Stimulated activated CD8-positive, alpha-beta memory T cell treated with anti-CD3 and anti-CD28 coated beads, Interleukin-7, amount 100 ng/mL, for 4 hours (primary cell): ENCODE results near the gene N4BP3.
"Not testable (repeated sequence)": the region's sequence is repeated elsewhere in the genome, so short reads cannot be mapped to it uniquely, and the experiment has no call there.

ENCODE experiments used
- DNase-seq, 2 donors: peaks; one replicate each; pipeline ENCODE4 v3.0.0-alpha.2; 2020; ENCODE audit warnings: low read depth in 2 of 2

The N4BP3 gene, protein sequence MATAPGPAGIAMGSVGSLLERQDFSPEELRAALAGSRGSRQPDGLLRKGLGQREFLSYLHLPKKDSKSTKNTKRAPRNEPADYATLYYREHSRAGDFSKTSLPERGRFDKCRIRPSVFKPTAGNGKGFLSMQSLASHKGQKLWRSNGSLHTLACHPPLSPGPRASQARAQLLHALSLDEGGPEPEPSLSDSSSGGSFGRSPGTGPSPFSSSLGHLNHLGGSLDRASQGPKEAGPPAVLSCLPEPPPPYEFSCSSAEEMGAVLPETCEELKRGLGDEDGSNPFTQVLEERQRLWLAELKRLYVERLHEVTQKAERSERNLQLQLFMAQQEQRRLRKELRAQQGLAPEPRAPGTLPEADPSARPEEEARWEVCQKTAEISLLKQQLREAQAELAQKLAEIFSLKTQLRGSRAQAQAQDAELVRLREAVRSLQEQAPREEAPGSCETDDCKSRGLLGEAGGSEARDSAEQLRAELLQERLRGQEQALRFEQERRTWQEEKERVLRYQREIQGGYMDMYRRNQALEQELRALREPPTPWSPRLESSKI

DNA sequence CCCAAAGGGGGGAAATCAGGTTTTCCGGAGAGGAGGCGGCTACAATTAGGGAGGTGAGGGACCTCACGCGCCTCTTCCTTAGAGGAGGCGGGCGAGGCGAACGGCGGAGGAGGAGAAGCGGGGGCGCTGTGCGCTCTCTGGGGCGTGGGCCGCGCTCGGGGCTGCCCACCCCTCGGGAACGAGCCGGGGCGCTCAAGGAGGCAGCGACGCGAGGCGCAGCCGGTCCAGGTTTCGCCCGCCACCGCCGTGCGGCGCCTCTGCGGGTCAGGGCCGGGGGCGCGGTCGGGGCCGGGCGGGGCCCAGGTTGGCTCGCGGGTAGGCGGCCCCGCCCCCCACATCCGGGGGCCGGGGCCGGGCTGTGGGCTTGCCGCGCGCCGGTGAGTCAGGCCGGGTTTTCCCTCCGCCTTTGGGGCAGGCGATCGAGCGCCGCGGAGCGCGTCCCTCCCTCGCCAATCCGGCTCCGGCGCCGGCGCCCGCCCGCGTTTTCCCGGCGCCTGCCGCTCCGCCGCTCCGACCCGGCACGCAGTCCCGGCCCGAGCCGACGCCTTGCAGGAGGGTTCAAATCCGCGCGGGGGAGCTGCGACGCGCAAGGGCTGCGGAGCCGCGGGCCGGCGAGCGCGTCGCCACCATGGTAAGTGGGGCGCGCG, at the start of gene N4BP3:
TSS of gene N4BP3 (plus strand) at position 392 of the 647 bp plus-strand sequence. CDS start 6,052 bp downstream, outside the sequence.
- DNase-seq, result peak; percentile 66 to 85

GRCh38 chr5:178067755-178068154, 45.6 kb upstream of the N4BP3 start:
- no peak for DNase-seq

DNA sequence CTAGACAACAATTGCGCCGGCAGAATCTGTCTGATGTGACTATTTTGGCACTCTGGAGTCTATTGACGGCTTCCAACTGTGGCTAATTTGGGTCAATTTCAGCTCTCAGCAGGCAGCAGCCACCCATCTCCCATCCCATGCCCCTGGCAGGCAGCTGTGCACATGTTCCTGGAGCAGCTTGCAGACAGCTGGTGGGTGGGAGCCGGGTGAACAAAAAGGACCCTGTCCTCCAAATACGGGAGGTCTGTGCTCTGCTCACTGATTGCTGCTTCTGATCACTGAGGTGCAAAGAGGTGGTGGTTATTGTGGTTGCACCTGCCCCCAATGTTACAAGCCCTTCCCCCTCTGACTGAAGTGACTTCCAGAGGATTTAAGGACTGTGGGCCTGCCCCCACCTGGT, 45.0 kb upstream of the N4BP3 start:
- no peak for DNase-seq

GRCh38 chr5:178069909-178070308, 43.4 kb upstream of the N4BP3 start:
- DNase-seq, result no peak

GRCh38 chr5:178071108-178071507, 42.2 kb upstream of the N4BP3 start:
- DNase-seq, result no peak

GRCh38 chr5:178072749-178073148, 40.6 kb upstream of the N4BP3 start:
- no peak for DNase-seq

DNA sequence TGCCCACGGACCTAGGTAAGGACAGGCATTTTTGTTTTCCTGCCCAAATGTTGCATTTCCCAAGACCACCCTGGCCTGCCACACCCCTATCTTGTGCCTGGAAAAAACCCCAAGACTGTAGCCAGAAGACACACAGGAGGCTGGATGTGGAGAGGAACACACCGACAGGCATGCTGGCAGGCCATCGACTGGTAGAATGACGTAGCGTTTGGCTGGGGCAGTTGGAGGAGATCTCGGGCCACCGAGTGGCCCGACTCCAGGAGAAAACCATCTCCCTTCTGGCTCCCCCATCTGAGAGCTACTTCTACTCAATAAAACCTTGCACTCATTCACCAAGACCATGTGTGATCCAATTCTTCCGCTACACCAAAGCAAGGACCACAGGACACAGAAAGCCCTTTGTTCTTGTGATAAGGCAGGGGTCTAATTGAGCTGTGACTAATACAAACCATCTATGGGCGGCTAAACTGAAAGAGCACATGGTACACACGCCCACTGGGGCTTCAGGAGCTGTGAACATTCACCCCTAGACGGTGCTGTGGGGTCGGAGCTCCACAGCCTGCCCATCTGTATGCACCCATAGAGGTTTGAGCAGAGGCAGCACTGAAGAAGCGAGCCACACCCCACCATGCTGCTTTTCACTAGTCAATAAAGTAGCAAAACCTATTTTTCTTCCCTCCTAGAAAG, 38.9 kb upstream of the N4BP3 start:
- DNase-seq, result no peak

- not testable (repeated sequence) for DNase-seq
These were observed 36.4 kb upstream of the N4BP3 start for GRCh38 chr5:178076965-178077364.

DNA sequence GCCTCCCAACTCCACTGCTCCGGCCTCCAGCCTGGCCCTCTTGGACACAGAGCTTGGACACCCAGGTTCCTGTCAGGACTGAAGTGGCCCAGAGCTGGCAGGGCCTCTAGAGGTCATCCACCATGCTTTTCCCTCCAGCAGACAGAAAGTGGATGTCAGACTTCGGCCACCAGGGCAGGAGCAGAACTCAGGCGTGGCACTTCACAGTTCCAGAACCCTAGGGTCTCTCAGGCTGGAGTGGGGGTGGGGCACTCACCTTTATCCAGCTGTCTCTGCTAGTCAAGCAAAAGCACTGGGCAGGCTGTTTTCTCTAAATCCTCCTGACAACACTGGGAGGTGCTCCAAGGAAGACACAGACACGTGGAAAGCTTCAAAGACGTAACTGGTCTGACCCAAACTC, 35.6 kb upstream of the N4BP3 start:
- no peak for DNase-seq

DNA sequence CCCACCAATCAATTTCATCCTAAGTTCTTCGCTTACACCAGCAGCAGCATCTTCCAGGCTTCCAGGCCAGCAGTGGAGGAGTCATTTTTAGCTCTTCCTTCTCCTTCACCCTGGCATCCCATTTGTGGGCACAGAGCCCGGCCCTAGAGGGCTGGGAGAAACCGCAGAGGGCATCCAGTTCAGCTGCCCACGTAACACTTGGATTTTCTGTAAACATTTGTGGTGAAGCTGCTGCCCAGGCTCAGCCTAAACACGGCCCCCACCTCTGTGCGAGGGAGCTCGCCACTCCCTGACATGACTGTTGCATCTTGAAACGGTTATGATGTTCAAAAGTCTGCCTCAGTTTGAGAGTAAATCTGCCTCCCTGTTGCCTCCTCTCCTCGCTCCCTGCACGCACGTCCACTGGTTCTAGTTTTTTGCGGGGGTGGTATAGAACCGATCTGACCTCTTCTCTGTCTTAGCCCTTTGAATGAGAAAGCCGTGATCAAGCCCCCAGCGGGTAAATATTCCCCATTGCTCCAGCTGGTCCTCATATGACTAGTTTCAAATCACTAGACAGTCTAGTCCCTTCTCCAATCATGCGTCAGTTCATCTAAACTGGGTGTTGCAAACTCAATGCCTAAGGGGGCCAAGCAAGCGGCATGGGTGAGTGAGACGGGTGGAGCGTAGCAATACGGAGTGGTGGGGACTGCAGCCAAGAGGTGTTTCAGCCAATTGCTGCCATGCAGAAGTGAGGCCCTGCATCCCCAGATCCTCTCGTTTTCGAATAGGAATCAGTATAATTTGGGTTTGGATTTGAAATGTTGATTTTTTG, 34.9 kb upstream of the N4BP3 start:
- DNase-seq, result no peak

GRCh38 chr5:178080056-178080455, 33.3 kb upstream of the N4BP3 start:
- no peak for DNase-seq

- DNase-seq, result no peak
These were observed 32.5 kb upstream of the N4BP3 start for GRCh38 chr5:178080618-178081410.

GRCh38 chr5:178081571-178082243, 31.6 kb upstream of the N4BP3 start:
- DNase-seq, result no peak

- DNase-seq, result no peak
These were observed 29.4 kb upstream of the N4BP3 start for GRCh38 chr5:178083922-178084321.

DNA sequence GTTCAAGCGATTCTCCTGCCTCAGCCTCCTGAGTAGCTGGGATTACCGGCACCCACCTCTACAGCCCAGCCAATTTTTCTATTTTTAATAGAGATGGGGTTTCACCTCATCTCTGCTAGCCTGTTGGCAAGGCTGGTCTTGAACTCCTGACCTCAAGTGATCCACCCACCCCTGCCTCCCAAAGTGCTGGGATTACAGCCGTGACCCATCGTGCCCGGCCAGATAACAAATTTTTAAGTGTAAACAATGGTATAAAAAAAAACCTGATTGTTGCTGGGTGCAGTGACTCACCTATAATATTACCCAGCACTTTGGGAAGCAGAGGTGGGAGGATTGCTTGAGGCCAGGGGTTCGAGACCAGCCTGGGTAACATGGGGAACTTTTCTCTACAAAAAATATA, 28.0 kb upstream of the N4BP3 start:
- DNase-seq, result no peak

- DNase-seq, result no peak
These were observed 27.1 kb upstream of the N4BP3 start for GRCh38 chr5:178086266-178086665.

- DNase-seq, result not testable (repeated sequence)
These were observed 26.1 kb upstream of the N4BP3 start for GRCh38 chr5:178087199-178087598.

GRCh38 chr5:178090856-178091255, 22.5 kb upstream of the N4BP3 start:
- DNase-seq, result no peak

DNA sequence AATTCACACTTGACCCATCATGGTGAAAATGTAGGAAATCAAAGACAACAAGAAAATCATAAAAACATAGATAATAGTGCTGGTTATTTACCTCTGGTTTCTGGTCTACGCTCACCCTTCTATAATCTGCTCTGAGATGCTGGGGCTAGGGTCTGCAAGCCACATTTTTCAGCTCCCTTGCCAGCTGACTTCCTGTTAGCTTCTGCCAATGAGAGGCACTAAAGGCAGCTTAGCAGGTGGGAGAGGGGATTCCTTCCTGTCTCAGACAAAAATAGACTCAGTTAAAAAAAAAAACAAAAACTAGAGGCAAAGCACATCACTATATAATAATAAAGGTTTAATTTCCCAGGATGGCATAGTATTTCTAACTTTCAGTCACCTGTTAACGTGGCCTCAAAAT, 20.2 kb upstream of the N4BP3 start:
- DNase-seq, result no peak

GRCh38 chr5:178094345-178094744, 19.0 kb upstream of the N4BP3 start:
- no peak for DNase-seq
